Stomach (tissue), 19 donors: ENCODE data around the gene SH3D21. TPM values are rescaled to one million over a fixed set of nuclear protein-coding genes. Genes with fewer than 3 reads are reported as not detected.
A peak's percentile ranks its signal among the peaks of the same experiment; 100 is the strongest.

Experiments used
- DNase-seq, 2 donors: peaks; one replicate each; pipeline versions ENCODE4 v3.0.0 to v3.0.0-alpha.2; 2013 to 2019
- H3K27ac ChIP-seq, 5 donors: fragments of 200-600 bp in 4 of 5; sonication (generic) in 4 of 5; one replicate each; pipeline ENCODE4 v1.5.1; 2013 to 2019; ENCODE audit warnings: mild to moderate bottlenecking in 1 of 5, moderate library complexity in 1 of 5
- H3K27me3 ChIP-seq, 3 donors: fragments of 200-600 bp; sonication (generic); one replicate each; pipeline ENCODE4 v1.5.1; 2017 to 2019; ENCODE audit warnings: mixed run types in 1 of 3
- H3K36me3 ChIP-seq, 4 donors: fragments of 200-600 bp; sonication (generic); 1 replicate in 3 of 4; 2 replicates in 1 of 4; pipeline ENCODE4 v1.5.1; 2016 to 2019
- H3K4me1 ChIP-seq, 4 donors: fragments of 200-600 bp; sonication (generic); one replicate each; pipeline ENCODE4 v1.5.1; 2016 to 2019
- H3K4me3 ChIP-seq, 4 donors: fragments of 200-600 bp; sonication (generic) in 3 of 4; one replicate each; pipeline ENCODE4 v1.5.1; 2016 to 2019; ENCODE audit warnings: mild to moderate bottlenecking in 1 of 4
- H3K9me3 ChIP-seq, 4 donors: fragments of 200-600 bp; sonication (generic); one replicate each; pipeline ENCODE4 v1.5.1; 2016 to 2019
- CTCF ChIP-seq, 7 experiments: fragments of 450-650 bp in 4 of 7; fragments of 200-600 bp in 3 of 7; sonication (generic) in 3 of 7; IDR thresholded peaks; one replicate each; pipeline ENCODE4 v1.5.1; 2016 to 2019; ENCODE audit warnings: antibody characterized with exemption in 7 of 7, control low read depth in 2 of 7, mild to moderate bottlenecking in 1 of 7
- EP300 ChIP-seq: sonication (generic); formaldehyde crosslinking; IDR thresholded peaks from one replicate; pipeline ENCODE4 v1.6.1; 2017; ENCODE audit warnings: antibody characterized with exemption
- POLR2A ChIP-seq, 4 donors: fragments of 450-650 bp; IDR thresholded peaks; one replicate each; pipeline ENCODE4 v1.6.1; 2016; ENCODE audit warnings: antibody characterized with exemption in 4 of 4, control low read depth in 2 of 4, mild to moderate bottlenecking in 1 of 4, moderate library complexity in 1 of 4
- POLR2AphosphoS5 ChIP-seq, 3 donors: sonication (generic); formaldehyde crosslinking; IDR thresholded peaks; one replicate each; pipeline ENCODE4 v1.6.1; 2016; ENCODE audit warnings: antibody characterized with exemption in 3 of 3
- WGBS, 5 donors: extraction: QIAGEN DNeasy Blood & Tissue Kit in 3 of 5; methylation state at CpG; one replicate each; pipeline versions ENCODE4 v1.1.5 to v1.1.7; 2013 to 2018; 5-methylcytosine and 5-hydroxymethylcytosine counted together
- intact Hi-C: fragments of 100-400 bp; cut with DNase I; formaldehyde crosslinking; loops from one replicate; pipeline ENCODE4 v1.15.1; 2023; ENCODE audit warnings: low total_unique reads
- long read RNA-seq, 10 donors: transcript quantifications; one replicate each; lab custom pipeline, GENCODE V29; 2026
- polyA plus RNA-seq, 3 donors: library from polyadenylated mRNA; stranded (reverse); fragments of 200-250 nt; gene quantifications; one replicate each; pipeline ENCODE4 v1.2.3, GENCODE V29; 2013
- total RNA-seq, 5 donors: library from RNA; depleted of rRNA; stranded (reverse); fragments of >200 nt; gene quantifications; one replicate each; pipeline versions ENCODE4 v1.1.0 to v1.2.3, GENCODE V29; 2014 to 2016
- donor health status: healthy with polysubstance abuse.
- donor health status: Bipolar disorder and iron deficiency.
- donor health status: healthy.

Gene SH3D21
- total RNA-seq (100 to 1,000 TPM in 1 of 5 donors, 1 to 10 TPM in 3, not detected in 1; 3.5 to 120 (median 6.5) TPM), polyA plus RNA-seq (1 to 10 TPM in 2 of 3 donors, under 1 TPM in 1; 0.76 to 2.7 (median 1.8) TPM)
- long read RNA-seq, donor 1 = 0 reads
- long read RNA-seq, donor 2 = 0 reads
- long read RNA-seq, donor 3 = 0 reads
- long read RNA-seq, donor 4 = 0 reads
- long read RNA-seq, donor 5, partial matches to known transcripts = 0 of 47 reads
- long read RNA-seq, donor 5, other reads (novel, unspliced or antisense) = 47 of 47 reads
- long read RNA-seq, donor 6 = 0 reads
- long read RNA-seq, donor 7 = 0 reads
- long read RNA-seq, donor 8 = 0 reads
- long read RNA-seq, donor 9 = 0 reads
- long read RNA-seq, donor 10 = 0 reads

GRCh38 chr1:36306210-36306901, at the start of gene SH3D21:
Gene SH3D21, plus strand, starts transcription at chr1:36306368. Its CDS starts 53 bp downstream, at chr1:36306421.
- WGBS, 5 donors = 0 to 6% (median 2%) methylated on average over 33 to 65 of the region's 65 CpGs
- Histone ChIP-seq H3K27ac (peak within 1 kb of the TSS; percentile 81 to 88 (median 86)), H3K4me1 (peaks cover 10 to 27% (median 23%) of the 10 kb centered on the region in 4 donors), H3K27me3 (no peaks in the 10 kb centered on the region), H3K36me3 (peaks cover 30 to 45% (median 35%) of the 10 kb centered on the region in 4 donors), H3K9me3 (no peaks in the 10 kb centered on the region), H3K4me3 (peak within 1 kb of the TSS; percentile 54 to 84 (median 75))
- TF ChIP-seq CTCF (IDR thresholded peaks at IDR 0.05) (peak in 1 of 7 experiments; percentile 21), POLR2AphosphoS5 (IDR thresholded peaks at IDR 0.05) (peak in 1 of 3 donors; percentile 36), POLR2A (IDR thresholded peaks at IDR 0.05) (no peak), EP300 (no peak)
- DNase-seq = peak; percentile 67 to 86
- intact Hi-C loops = no loop called here

GRCh38 chr1:36256558-36257374, 49.4 kb upstream of the SH3D21 start:
- no peaks in the 10 kb centered on the region for H3K27me3 ChIP-seq
- H3K27ac ChIP-seq = peak overlapping the region in 2 of 5 donors; percentile 72 to 80
- TF ChIP-seq CTCF (IDR thresholded peaks at IDR 0.05) (no peak), POLR2AphosphoS5 (IDR thresholded peaks at IDR 0.05) (no peak), EP300 (no peak), POLR2A (IDR thresholded peaks at IDR 0.05) (no peak)
- WGBS, 5 donors = 78 to 85% (median 80%) methylated on average over 14 to 15 of the region's 15 CpGs
- H3K9me3 ChIP-seq = no peaks in the 10 kb centered on the region
- H3K4me1 ChIP-seq = peaks cover 49 to 75% (median 62%) of the 10 kb centered on the region in 4 donors
- DNase-seq = no peak
- H3K4me3 ChIP-seq = no peak overlapping the region
- intact Hi-C loops = no loop called here
- peaks cover 3 to 34% (median 32%) of the 10 kb centered on the region in 4 donors for H3K36me3 ChIP-seq

GRCh38 chr1:36257375-36257767, 48.8 kb upstream of the SH3D21 start:
- intact Hi-C loops = no loop called here
- Histone ChIP-seq H3K4me3 (no peak overlapping the region), H3K9me3 (no peaks in the 10 kb centered on the region), H3K36me3 (peaks cover 3 to 38% (median 34%) of the 10 kb centered on the region in 4 donors), H3K27ac (peak overlapping the region; percentile 48 to 80 (median 57)), H3K27me3 (no peaks in the 10 kb centered on the region), H3K4me1 (peaks cover 43 to 74% (median 58%) of the 10 kb centered on the region in 4 donors)
- TF ChIP-seq EP300 (no peak), POLR2A (IDR thresholded peaks at IDR 0.05) (no peak), POLR2AphosphoS5 (IDR thresholded peaks at IDR 0.05) (no peak), CTCF (IDR thresholded peaks at IDR 0.05) (no peak)
- DNase-seq = no peak
- 89 to 95% (median 93%) methylated on average over 2 of the region's 2 CpGs for WGBS, 5 donors

GRCh38 chr1:36258960-36259344, 47.2 kb upstream of the SH3D21 start:
- peaks cover 2 to 46% (median 36%) of the 10 kb centered on the region in 4 donors for H3K36me3 ChIP-seq
- intact Hi-C loops = no loop called here
- H3K27me3 ChIP-seq = no peaks in the 10 kb centered on the region
- H3K4me3 ChIP-seq = no peak overlapping the region
- WGBS, 5 donors = 29 to 73% (median 49%) methylated on average over 1 of the region's 1 CpG
- H3K27ac ChIP-seq = peak overlapping the region in 3 of 5 donors; percentile 52 to 80 (median 72)
- H3K9me3 ChIP-seq = no peaks in the 10 kb centered on the region
- TF ChIP-seq CTCF (IDR thresholded peaks at IDR 0.05) (no peak), EP300 (no peak), POLR2A (IDR thresholded peaks at IDR 0.05) (no peak), POLR2AphosphoS5 (IDR thresholded peaks at IDR 0.05) (no peak)
- peaks cover 39 to 69% (median 58%) of the 10 kb centered on the region in 4 donors for H3K4me1 ChIP-seq
- DNase-seq = peak in 1 of 2 donors; percentile 22
